ENCODE results near the gene ZBTB7C. TPM values are rescaled to one million over a fixed set of nuclear protein-coding genes. Genes with fewer than 3 reads are reported as not detected.
"Not testable (repeated sequence)": the region's sequence is repeated elsewhere in the genome, so short reads cannot be mapped to it uniquely, and the experiment has no call there.

Gene ZBTB7C
- total RNA-seq, 2 experiments from 2014 or later: 0.05 TPM; not detected in 1

- POLR2A ChIA-PET: no interaction called here
- no peak overlapping the region for H3K4me3 Mint-ChIP-seq
- H3K27me3 Mint-ChIP-seq: no peaks in the 10 kb centered on the region
- H3K27ac Mint-ChIP-seq: no peak overlapping the region
- no peaks in the 10 kb centered on the region for H3K9me3 Mint-ChIP-seq
- no peaks in the 10 kb centered on the region for H3K4me1 Mint-ChIP-seq (ENCODE audit: low read depth)
- intact Hi-C loops (cut with micrococcal nuclease): no loop called here
- no peaks in the 10 kb centered on the region for H3K36me3 Mint-ChIP-seq
- CTCF ChIA-PET: no interaction called here
- no peak for DNase-seq
These were observed 115.0 kb downstream of the ZBTB7C start for GRCh38 chr18:48293954-48294898.

DNA sequence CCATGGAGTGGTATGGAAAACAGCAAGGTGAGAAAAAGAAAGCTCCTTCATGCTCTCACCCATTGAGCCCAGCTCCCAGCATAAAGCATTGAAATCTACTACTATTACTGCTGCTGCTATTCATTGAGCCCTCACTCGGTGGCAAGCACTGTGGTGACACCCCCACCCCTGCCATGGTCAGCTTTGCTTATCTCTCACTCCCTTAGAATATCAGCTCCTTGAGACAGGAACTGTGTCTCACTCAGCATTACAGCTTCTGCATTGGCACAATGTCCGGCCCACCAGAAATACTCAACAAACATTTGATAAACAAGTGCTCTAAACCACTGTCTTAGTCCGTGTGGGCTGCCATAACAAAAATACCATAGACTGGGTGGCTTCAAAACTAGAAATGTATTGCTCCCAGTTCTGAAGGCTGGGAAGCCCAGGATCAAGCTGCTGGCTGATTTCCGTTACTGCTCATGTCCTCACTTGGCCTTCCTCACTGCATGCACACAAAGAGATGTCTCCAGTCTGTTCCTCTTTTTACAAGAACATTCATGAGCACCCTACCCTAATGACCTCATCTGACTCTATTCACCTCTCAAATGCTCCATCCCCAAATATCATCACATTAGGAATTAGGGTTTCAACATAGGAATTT, 116.3 kb downstream of the ZBTB7C start:
- intact Hi-C loops (cut with micrococcal nuclease): no loop called here
- no peaks in the 10 kb centered on the region for H3K36me3 Mint-ChIP-seq
- H3K9me3 Mint-ChIP-seq: no peaks in the 10 kb centered on the region
- DNase-seq: no peak
- H3K4me3 Mint-ChIP-seq: no peak overlapping the region
- no peaks in the 10 kb centered on the region for H3K4me1 Mint-ChIP-seq (ENCODE audit: low read depth)
- H3K27ac Mint-ChIP-seq: no peak overlapping the region
- POLR2A ChIA-PET: no interaction called here
- H3K27me3 Mint-ChIP-seq: no peaks in the 10 kb centered on the region
- CTCF ChIA-PET: no interaction called here

DNA sequence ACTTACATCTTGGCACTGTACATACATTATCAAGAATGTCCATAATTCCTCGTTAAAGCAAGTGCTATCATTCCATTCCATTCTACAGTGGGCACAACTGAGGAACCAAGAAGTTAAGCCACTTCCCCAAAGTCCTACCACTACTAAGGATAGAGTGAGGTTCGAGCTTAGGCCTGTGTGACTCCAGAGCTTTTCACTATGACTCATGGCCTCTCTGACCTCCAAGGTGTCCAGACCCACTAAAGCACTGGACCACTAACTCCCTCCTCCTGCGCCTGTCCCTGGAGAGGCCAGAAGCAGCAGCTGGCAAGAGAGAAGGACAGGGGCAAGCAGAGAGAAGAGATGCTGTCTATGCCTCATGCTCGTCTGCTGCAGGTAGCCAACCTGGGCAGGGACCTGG, 117.0 kb downstream of the ZBTB7C start:
- Mint-ChIP-seq H3K36me3 (no peaks in the 10 kb centered on the region), H3K4me1 (ENCODE audit: low read depth) (no peaks in the 10 kb centered on the region), H3K27me3 (no peaks in the 10 kb centered on the region), H3K9me3 (no peaks in the 10 kb centered on the region), H3K4me3 (no peak overlapping the region), H3K27ac (no peak overlapping the region)
- intact Hi-C loops (cut with micrococcal nuclease): no loop called here
- no peak for DNase-seq
- POLR2A ChIA-PET: no interaction called here
- CTCF ChIA-PET: no interaction called here

DNA sequence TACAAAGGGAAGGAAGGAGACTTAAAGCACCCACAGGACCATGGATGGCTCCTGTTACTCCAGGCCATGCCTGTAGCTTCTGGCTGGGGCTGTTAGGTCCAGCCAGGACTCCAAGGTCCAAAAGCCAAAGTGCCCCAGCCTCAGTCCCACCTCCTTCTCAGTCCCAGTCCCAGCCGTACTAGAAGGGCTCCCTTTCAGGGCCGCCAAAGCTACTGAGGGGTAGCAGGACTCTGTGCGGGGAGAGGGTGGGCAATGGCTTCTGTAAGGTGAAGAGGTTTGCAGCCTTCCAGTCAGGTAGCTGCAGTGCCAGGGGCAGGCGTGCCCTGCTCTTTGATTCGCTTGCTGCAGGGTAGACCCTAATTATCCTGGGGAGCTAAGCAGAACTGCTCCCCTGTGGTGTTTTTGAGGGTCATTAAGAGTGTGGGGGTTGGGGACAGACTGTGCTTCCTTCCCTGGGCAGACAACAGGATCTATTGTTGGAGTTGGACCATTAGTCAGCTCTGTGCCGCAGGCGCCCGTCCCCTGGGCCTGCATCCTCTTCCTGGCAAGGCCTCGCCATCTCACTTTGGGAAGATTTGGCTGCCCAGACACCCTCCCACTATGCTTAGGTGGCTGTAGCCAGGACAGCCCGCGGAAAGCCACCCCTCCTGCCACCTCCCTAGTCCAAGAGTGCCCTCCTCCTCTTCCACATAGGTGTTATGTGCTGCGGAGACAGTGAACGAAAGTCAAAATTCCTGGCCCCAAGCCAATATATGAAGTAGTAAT, 118.8 kb downstream of the ZBTB7C start:
- Mint-ChIP-seq H3K27ac (no peak overlapping the region), H3K36me3 (no peaks in the 10 kb centered on the region), H3K4me1 (ENCODE audit: low read depth) (no peaks in the 10 kb centered on the region), H3K27me3 (no peaks in the 10 kb centered on the region), H3K4me3 (no peak overlapping the region), H3K9me3 (no peaks in the 10 kb centered on the region)
- ChIA-PET POLR2A (no interaction called here), CTCF (no interaction called here)
- no peak for DNase-seq
- intact Hi-C loops (cut with micrococcal nuclease): no loop called here

- Mint-ChIP-seq H3K27me3 (peaks cover 9% of the 10 kb centered on the region), H3K9me3 (peaks cover 5% of the 10 kb centered on the region), H3K4me1 (ENCODE audit: low read depth) (no peaks in the 10 kb centered on the region), H3K36me3 (peaks cover 3% of the 10 kb centered on the region), H3K4me3 (no peak overlapping the region), H3K27ac (no peak overlapping the region)
- CTCF ChIA-PET: no interaction called here
- intact Hi-C loops (cut with micrococcal nuclease): no loop called here
- DNase-seq: no peak
- POLR2A ChIA-PET: no interaction called here
These were observed 124.4 kb downstream of the ZBTB7C start for GRCh38 chr18:48284743-48285142.

GRCh38 chr18:48284011-48284410, 125.2 kb downstream of the ZBTB7C start:
- CTCF ChIA-PET: interaction anchor here (0.7 kb wide), 1 partner anchor 54 kb away, joined by 3 read pairs; no protein-coding TSS in a partner anchor
- H3K4me3 Mint-ChIP-seq; H3K27me3 Mint-ChIP-seq; H3K9me3 Mint-ChIP-seq; H3K36me3 Mint-ChIP-seq; DNase-seq; H3K4me1 Mint-ChIP-seq (ENCODE audit: low read depth); POLR2A ChIA-PET; intact Hi-C loops (cut with micrococcal nuclease); H3K27ac Mint-ChIP-seq: not testable (repeated sequence)

GRCh38 chr18:48281460-48281859, 127.7 kb downstream of the ZBTB7C start:
- intact Hi-C loops (cut with micrococcal nuclease); DNase-seq; H3K4me1 Mint-ChIP-seq (ENCODE audit: low read depth); H3K27ac Mint-ChIP-seq; H3K9me3 Mint-ChIP-seq; H3K36me3 Mint-ChIP-seq; H3K4me3 Mint-ChIP-seq; POLR2A ChIA-PET; H3K27me3 Mint-ChIP-seq: not testable (repeated sequence)
- CTCF ChIA-PET: interaction anchor here (0.6 kb wide), 1 partner anchor 14 kb away, joined by 4 read pairs; no protein-coding TSS in a partner anchor

- intact Hi-C loops (cut with micrococcal nuclease): no loop called here
- no peaks in the 10 kb centered on the region for H3K4me1 Mint-ChIP-seq (ENCODE audit: low read depth)
- peaks cover 5% of the 10 kb centered on the region for H3K27me3 Mint-ChIP-seq
- no peaks in the 10 kb centered on the region for H3K9me3 Mint-ChIP-seq
- no peak for DNase-seq
- H3K4me3 Mint-ChIP-seq: no peak overlapping the region
- CTCF ChIA-PET: no interaction called here
- H3K27ac Mint-ChIP-seq: no peak overlapping the region
- POLR2A ChIA-PET: no interaction called here
- no peaks in the 10 kb centered on the region for H3K36me3 Mint-ChIP-seq
These were observed 129.9 kb downstream of the ZBTB7C start for GRCh38 chr18:48279312-48279711.

- intact Hi-C loops (cut with micrococcal nuclease): no loop called here
- no peaks in the 10 kb centered on the region for H3K9me3 Mint-ChIP-seq
- peaks cover 4% of the 10 kb centered on the region for H3K27me3 Mint-ChIP-seq
- no peak overlapping the region for H3K4me3 Mint-ChIP-seq
- H3K27ac Mint-ChIP-seq: no peak overlapping the region
- POLR2A ChIA-PET: no interaction called here
- CTCF ChIA-PET: no interaction called here
- no peaks in the 10 kb centered on the region for H3K36me3 Mint-ChIP-seq
- H3K4me1 Mint-ChIP-seq (ENCODE audit: low read depth): no peaks in the 10 kb centered on the region
- no peak for DNase-seq
These were observed 131.1 kb downstream of the ZBTB7C start for GRCh38 chr18:48278081-48278480.

DNA sequence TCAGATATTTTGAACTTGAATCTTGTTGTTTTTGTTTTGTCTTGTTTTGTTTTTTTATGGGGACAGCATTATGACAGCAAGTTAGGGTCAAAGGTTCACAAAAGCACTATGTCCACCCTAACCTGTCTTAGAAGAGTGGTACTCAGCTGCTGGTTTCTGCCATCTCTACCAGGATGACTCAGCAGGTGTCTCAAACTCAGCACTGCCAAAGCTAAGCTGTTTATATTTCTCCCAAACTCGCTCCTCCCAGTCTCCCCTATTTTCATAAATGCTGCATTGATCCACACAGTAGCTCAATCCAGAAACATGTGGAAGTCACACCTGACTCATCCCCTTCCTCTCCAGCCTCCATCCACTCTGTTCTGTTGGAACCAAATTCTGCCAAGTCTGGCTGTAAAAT, 134.9 kb downstream of the ZBTB7C start:
- Mint-ChIP-seq H3K27me3 (peaks cover 2% of the 10 kb centered on the region), H3K4me1 (ENCODE audit: low read depth) (no peaks in the 10 kb centered on the region), H3K4me3 (no peak overlapping the region), H3K27ac (no peak overlapping the region), H3K36me3 (no peaks in the 10 kb centered on the region), H3K9me3 (no peaks in the 10 kb centered on the region)
- intact Hi-C loops (cut with micrococcal nuclease): no loop called here
- ChIA-PET CTCF (no interaction called here), POLR2A (no interaction called here)
- DNase-seq: no peak

- intact Hi-C loops (cut with micrococcal nuclease): no loop called here
- no peak for DNase-seq
- peaks cover 4% of the 10 kb centered on the region for H3K27me3 Mint-ChIP-seq
- no peak overlapping the region for H3K4me3 Mint-ChIP-seq
- ChIA-PET POLR2A (no interaction called here), CTCF (no interaction called here)
- no peaks in the 10 kb centered on the region for H3K4me1 Mint-ChIP-seq (ENCODE audit: low read depth)
- H3K9me3 Mint-ChIP-seq: no peaks in the 10 kb centered on the region
- H3K36me3 Mint-ChIP-seq: no peaks in the 10 kb centered on the region
- no peak overlapping the region for H3K27ac Mint-ChIP-seq
These were observed 138.3 kb downstream of the ZBTB7C start for GRCh38 chr18:48270929-48271328.

- no peak for DNase-seq
- ChIA-PET POLR2A (no interaction called here), CTCF (no interaction called here)
- Mint-ChIP-seq H3K36me3 (no peaks in the 10 kb centered on the region), H3K27ac (no peak overlapping the region), H3K27me3 (peaks cover 4% of the 10 kb centered on the region), H3K9me3 (no peaks in the 10 kb centered on the region), H3K4me3 (no peak overlapping the region), H3K4me1 (ENCODE audit: low read depth) (no peaks in the 10 kb centered on the region)
- intact Hi-C loops (cut with micrococcal nuclease): no loop called here
These were observed 143.9 kb downstream of the ZBTB7C start for GRCh38 chr18:48265328-48265727.
